Endodermal cell (in vitro differentiated cells): Measurements from ENCODE around the gene LRP2. TPM values are rescaled to one million over a fixed set of nuclear protein-coding genes. Genes with fewer than 3 reads are reported as not detected.

Source experiments
- DNase-seq: peaks from one replicate; pipeline ENCODE4 v3.0.0-alpha.2; 2017
- H3K27ac ChIP-seq: 2 replicates; pipeline ENCODE4 v1.5.1; 2013; ENCODE audit warnings: mild to moderate bottlenecking, low read depth, low read length, moderate library complexity
- H3K27me3 ChIP-seq: 2 replicates; pipeline ENCODE4 v1.6.1; 2013; ENCODE audit warnings: mild to moderate bottlenecking, low read length, moderate library complexity; ENCODE audit not compliant: insufficient read depth, control insufficient read depth, poor library complexity, severe bottlenecking
- H3K36me3 ChIP-seq: 2 replicates; pipeline ENCODE4 v1.7.0; 2013; ENCODE audit warnings: mild to moderate bottlenecking, low read length, moderate library complexity; ENCODE audit not compliant: control insufficient read depth, insufficient read depth
- H3K4me1 ChIP-seq: one replicate; pipeline ENCODE4 v1.7.0; 2013; ENCODE audit warnings: low read length; ENCODE audit not compliant: control insufficient read depth, insufficient read depth
- H3K4me3 ChIP-seq: 2 replicates; pipeline ENCODE4 v1.5.1; 2013; ENCODE audit warnings: mild to moderate bottlenecking, low read length, moderate library complexity
- H3K9ac ChIP-seq: 2 replicates; pipeline ENCODE4 v1.6.1; 2013; ENCODE audit warnings: mild to moderate bottlenecking, low read length, moderate library complexity; ENCODE audit not compliant: poor library complexity, severe bottlenecking; ENCODE audit errors: extremely low read depth
- H3K9me3 ChIP-seq: 2 replicates; pipeline ENCODE4 v1.6.1; 2013; ENCODE audit warnings: mild to moderate bottlenecking, low read length, moderate library complexity; ENCODE audit not compliant: control insufficient read depth
- H3K27ac Mint-ChIP-seq: 2 replicates; pipeline ENCODE4 v1.8.0; 2020; ENCODE audit warnings: mixed read lengths
- H3K27me3 Mint-ChIP-seq: 2 replicates; pipeline ENCODE4 v1.8.0; 2021; ENCODE audit warnings: mild to moderate bottlenecking, mixed read lengths; ENCODE audit not compliant: insufficient read depth
- H3K36me3 Mint-ChIP-seq: 2 replicates; pipeline ENCODE4 v1.8.0; 2020; ENCODE audit warnings: low read depth, mixed read lengths
- H3K4me1 Mint-ChIP-seq: 2 replicates; pipeline ENCODE4 v1.8.0; 2020; ENCODE audit warnings: mixed read lengths
- H3K4me3 Mint-ChIP-seq: 2 replicates; pipeline ENCODE4 v1.8.0; 2020; ENCODE audit warnings: mild to moderate bottlenecking, moderate library complexity, mixed read lengths
- H3K9me3 Mint-ChIP-seq: 2 replicates; pipeline ENCODE4 v1.8.0; 2020; ENCODE audit warnings: mild to moderate bottlenecking, mixed read lengths
- CTCF ChIP-seq: fragments of 200-600 bp; sonication (generic); conservative IDR thresholded peaks from 2 replicates; pipeline ENCODE4 v1.5.0; 2021; ENCODE audit warnings: antibody characterized with exemption, mild to moderate bottlenecking
- WGBS, 2 experiments: methylation state at CpG; one replicate each; pipeline versions ENCODE4 v1.1.5 to v1.1.7; 2013; ENCODE audit warnings: missing lambda C conversion rate in 2 of 2, mixed read lengths in 1 of 2; ENCODE audit not compliant: insufficient coverage in 1 of 2, insufficient read length in 1 of 2; 5-methylcytosine and 5-hydroxymethylcytosine counted together
- total RNA-seq, 2 donors: library from RNA; stranded (reverse); fragmentation: NEBNext Ultra II Directional in 1 of 2; extraction: Animal tissue kit (Norgen Biotek cat#: 25700) in 1 of 2; gene quantifications; 2 replicates in 1 of 2; 3 replicates in 1 of 2; pipeline ENCODE4 v1.2.1, GENCODE V29; 2021

The LRP2 gene
- total RNA-seq, 2 donors from 2014 or later: 2.2 to 3.5 TPM

DNA sequence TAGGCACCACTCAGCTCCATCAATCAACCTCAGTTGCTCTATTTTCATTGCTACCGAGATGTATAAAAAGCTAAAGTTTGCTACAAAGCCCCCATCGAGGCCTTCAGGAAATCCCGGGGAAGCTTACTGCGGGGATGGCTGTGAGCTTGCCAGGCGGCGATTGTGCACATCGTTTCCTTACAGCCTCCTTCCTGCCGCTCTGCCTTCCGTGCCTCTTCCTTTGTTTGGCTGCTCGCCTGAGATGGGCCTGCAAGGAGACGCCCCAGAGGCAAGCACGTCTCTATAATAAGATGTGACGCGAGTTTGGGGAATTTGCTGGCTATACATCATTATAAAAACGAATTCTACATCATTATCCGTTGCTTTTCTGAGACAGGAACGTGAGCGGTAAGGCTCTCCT lies 251.4 kb downstream of the LRP2 start:
- TF ChIP-seq CTCF: no peak
- H3K36me3 Mint-ChIP-seq: no peaks in the 10 kb centered on the region
- Histone ChIP-seq H3K27ac (peak overlapping the region; percentile 21), H3K27me3 (no peaks in the 10 kb centered on the region), H3K9me3 (no peaks in the 10 kb centered on the region), H3K9ac (no peak overlapping the region), H3K4me3 (no peak overlapping the region), H3K36me3 (no peaks in the 10 kb centered on the region), H3K4me1 (no peaks in the 10 kb centered on the region)
- no peak overlapping the region for H3K4me3 Mint-ChIP-seq
- no peak overlapping the region for H3K27ac Mint-ChIP-seq
- WGBS, 2 experiments: 78 to 82% methylated on average over 18 of the region's 18 CpGs
- peaks cover 8% of the 10 kb centered on the region for H3K4me1 Mint-ChIP-seq
- H3K27me3 Mint-ChIP-seq: peaks cover 16% of the 10 kb centered on the region
- H3K9me3 Mint-ChIP-seq: no peaks in the 10 kb centered on the region
- DNase-seq: no peak

GRCh38 chr2:169110419-169110818 lies 251.9 kb downstream of the LRP2 start:
- Histone ChIP-seq H3K9me3 (no peaks in the 10 kb centered on the region), H3K27me3 (no peaks in the 10 kb centered on the region), H3K27ac (peak overlapping the region; percentile 21), H3K9ac (no peak overlapping the region), H3K4me1 (no peaks in the 10 kb centered on the region), H3K4me3 (no peak overlapping the region), H3K36me3 (no peaks in the 10 kb centered on the region)
- H3K36me3 Mint-ChIP-seq: no peaks in the 10 kb centered on the region
- H3K27ac Mint-ChIP-seq: no peak overlapping the region
- no peaks in the 10 kb centered on the region for H3K9me3 Mint-ChIP-seq
- TF ChIP-seq CTCF: no peak
- H3K4me3 Mint-ChIP-seq: no peak overlapping the region
- no peak for DNase-seq
- WGBS, 2 experiments: 91% methylated on average over 7 of the region's 7 CpGs; no CpG with 5 or more reads in 1 of the 2 experiments
- peaks cover 16% of the 10 kb centered on the region for H3K27me3 Mint-ChIP-seq
- H3K4me1 Mint-ChIP-seq: peaks cover 8% of the 10 kb centered on the region

GRCh38 chr2:169109502-169110409 lies 252.6 kb downstream of the LRP2 start:
- H3K36me3 Mint-ChIP-seq: no peaks in the 10 kb centered on the region
- peaks cover 10% of the 10 kb centered on the region for H3K4me1 Mint-ChIP-seq
- no peak overlapping the region for H3K4me3 Mint-ChIP-seq
- Histone ChIP-seq H3K4me1 (no peaks in the 10 kb centered on the region), H3K36me3 (no peaks in the 10 kb centered on the region), H3K9ac (no peak overlapping the region), H3K27me3 (no peaks in the 10 kb centered on the region), H3K27ac (no peak overlapping the region), H3K4me3 (no peak overlapping the region), H3K9me3 (no peaks in the 10 kb centered on the region)
- 51 to 55% methylated on average over 11 to 21 of the region's 21 CpGs for WGBS, 2 experiments
- no peak overlapping the region for H3K27ac Mint-ChIP-seq
- TF ChIP-seq CTCF: peak; percentile 95
- peaks cover 16% of the 10 kb centered on the region for H3K27me3 Mint-ChIP-seq
- DNase-seq: peak; percentile 94
- H3K9me3 Mint-ChIP-seq: no peaks in the 10 kb centered on the region
